SH-SY5Y (cell line): ENCODE data around the gene GPR31.

Experiments
- GATA2 ChIP-seq: IDR thresholded peaks from 2 replicates; pipeline ENCODE4 v1.6.1; 2011; ENCODE audit warnings: mild to moderate bottlenecking, low read depth, low read length
- GATA3 ChIP-seq: IDR thresholded peaks from 2 replicates; pipeline ENCODE4 v1.6.1; 2011; ENCODE audit warnings: low read depth, mild to moderate bottlenecking, low read length, moderate library complexity

- TF ChIP-seq GATA2, result no peak
- no peak for TF ChIP-seq GATA3
Observed at GRCh38 chr6:167152862-167153261, 4.9 kb downstream of the GPR31 start.
